Testis (tissue), 3 donors: ENCODE measurements around the gene PIGP. TPM values are rescaled to one million over a fixed set of nuclear protein-coding genes. Genes with fewer than 3 reads are reported as not detected.

Experiments used
- DNase-seq: peaks from one replicate; pipeline ENCODE4 v3.0.0-alpha.2; 2019
- H3K27ac ChIP-seq, 2 donors: fragments of 200-600 bp; sonication (generic); one replicate each; pipeline ENCODE4 v1.5.1; 2019
- H3K27me3 ChIP-seq: fragments of 200-600 bp; sonication (generic); one replicate; pipeline ENCODE4 v1.5.1; 2019
- H3K36me3 ChIP-seq: fragments of 200-600 bp; sonication (generic); one replicate; pipeline ENCODE4 v1.5.1; 2017; ENCODE audit warnings: low read depth; ENCODE audit errors: missing control alignments
- H3K4me1 ChIP-seq: fragments of 200-600 bp; sonication (generic); one replicate; pipeline ENCODE4 v1.5.1; 2019
- H3K4me3 ChIP-seq, 2 donors: fragments of 200-600 bp; sonication (generic); one replicate each; pipeline ENCODE4 v1.5.1; 2017 to 2019
- H3K9me3 ChIP-seq: fragments of 200-600 bp; sonication (generic); one replicate; pipeline ENCODE4 v1.5.1; 2017
- POLR2A ChIP-seq: fragments of 450-650 bp; IDR thresholded peaks from one replicate; pipeline ENCODE4 v1.6.1; 2017; ENCODE audit warnings: antibody characterized with exemption, mild to moderate bottlenecking, moderate library complexity
- WGBS, 2 donors: methylation state at CpG; one replicate each; pipeline ENCODE4 v1.1.5; 2018; 5-methylcytosine and 5-hydroxymethylcytosine counted together
- intact Hi-C: fragments of 100-400 bp; cut with DNase I; formaldehyde crosslinking; loops from one replicate; pipeline ENCODE4 v1.15.1; 2023; ENCODE audit warnings: low total_unique reads
- polyA plus RNA-seq: library from polyadenylated mRNA; stranded (reverse); fragments of 350-450 nt; fragmentation: Illumina TruSeq; extraction: RNeasy Lipid Tissue Mini Kit (QIAGEN cat#74804); gene quantifications from one replicate; pipeline ENCODE4 v1.2.3, GENCODE V29; 2014; ENCODE audit warnings: low read depth, low replicate concordance; ENCODE audit not compliant: insufficient read depth
- total RNA-seq, 2 donors: library from RNA; depleted of rRNA; stranded (reverse); fragments of >200 nt; gene quantifications; one replicate each; pipeline ENCODE4 v1.2.3, GENCODE V29; 2016
- TF ChIP-seq, protein P1 (sequence below), 3 experiments: fragments of 450-650 bp in 2 of 3; fragments of 200-600 bp in 1 of 3; sonication (generic) in 1 of 3; IDR thresholded peaks; one replicate each; pipeline ENCODE4 v1.5.1; 2016 to 2019; ENCODE audit warnings: antibody characterized with exemption in 3 of 3, mild to moderate bottlenecking in 2 of 3, moderate library complexity in 1 of 3

The PIGP gene
- total and polyA plus RNA-seq, 3 donors from 2014 or later: 38.0 to 96.2 (median 44.9) TPM

DNA sequence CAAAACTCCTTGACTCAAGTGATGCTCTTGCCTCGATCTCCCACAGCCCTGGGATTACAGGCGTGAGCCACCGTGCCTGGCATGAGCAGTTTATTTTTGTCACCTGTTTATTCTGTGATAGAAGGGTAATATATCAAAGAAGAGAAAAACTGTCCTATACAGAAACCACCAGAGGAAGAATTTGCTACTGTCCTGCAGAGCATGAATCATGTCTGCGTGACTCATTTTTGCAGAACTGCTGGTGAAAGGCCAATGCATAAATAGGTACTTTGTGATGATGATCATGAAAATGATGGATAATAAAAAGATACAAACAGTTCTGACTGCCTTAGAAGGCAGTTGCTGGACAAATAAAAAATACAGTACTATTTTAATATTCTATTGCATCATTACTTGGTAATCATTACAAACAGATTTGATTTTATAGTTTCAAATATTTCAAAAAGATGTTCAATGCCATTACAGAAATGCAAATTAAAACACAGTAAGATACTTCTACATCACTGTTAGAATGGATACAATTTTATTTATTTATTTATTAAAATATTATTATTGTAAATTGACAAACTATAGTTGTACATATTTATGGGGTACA lies 39.9 kb downstream of the PIGP start:
- no peak overlapping the region for H3K27ac ChIP-seq
- no peak for DNase-seq
- TF ChIP-seq, protein P1, sequence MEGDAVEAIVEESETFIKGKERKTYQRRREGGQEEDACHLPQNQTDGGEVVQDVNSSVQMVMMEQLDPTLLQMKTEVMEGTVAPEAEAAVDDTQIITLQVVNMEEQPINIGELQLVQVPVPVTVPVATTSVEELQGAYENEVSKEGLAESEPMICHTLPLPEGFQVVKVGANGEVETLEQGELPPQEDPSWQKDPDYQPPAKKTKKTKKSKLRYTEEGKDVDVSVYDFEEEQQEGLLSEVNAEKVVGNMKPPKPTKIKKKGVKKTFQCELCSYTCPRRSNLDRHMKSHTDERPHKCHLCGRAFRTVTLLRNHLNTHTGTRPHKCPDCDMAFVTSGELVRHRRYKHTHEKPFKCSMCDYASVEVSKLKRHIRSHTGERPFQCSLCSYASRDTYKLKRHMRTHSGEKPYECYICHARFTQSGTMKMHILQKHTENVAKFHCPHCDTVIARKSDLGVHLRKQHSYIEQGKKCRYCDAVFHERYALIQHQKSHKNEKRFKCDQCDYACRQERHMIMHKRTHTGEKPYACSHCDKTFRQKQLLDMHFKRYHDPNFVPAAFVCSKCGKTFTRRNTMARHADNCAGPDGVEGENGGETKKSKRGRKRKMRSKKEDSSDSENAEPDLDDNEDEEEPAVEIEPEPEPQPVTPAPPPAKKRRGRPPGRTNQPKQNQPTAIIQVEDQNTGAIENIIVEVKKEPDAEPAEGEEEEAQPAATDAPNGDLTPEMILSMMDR (IDR thresholded peaks at IDR 0.05): no peak
- H3K27me3 ChIP-seq: no peaks in the 10 kb centered on the region
- no peaks in the 10 kb centered on the region for H3K4me1 ChIP-seq
- no peaks in the 10 kb centered on the region for H3K36me3 ChIP-seq
- H3K4me3 ChIP-seq: no peak overlapping the region
- intact Hi-C loops: no loop called here
- H3K9me3 ChIP-seq: no peaks in the 10 kb centered on the region
- 82 to 89% methylated on average over 4 of the region's 4 CpGs for WGBS, 2 donors

DNA sequence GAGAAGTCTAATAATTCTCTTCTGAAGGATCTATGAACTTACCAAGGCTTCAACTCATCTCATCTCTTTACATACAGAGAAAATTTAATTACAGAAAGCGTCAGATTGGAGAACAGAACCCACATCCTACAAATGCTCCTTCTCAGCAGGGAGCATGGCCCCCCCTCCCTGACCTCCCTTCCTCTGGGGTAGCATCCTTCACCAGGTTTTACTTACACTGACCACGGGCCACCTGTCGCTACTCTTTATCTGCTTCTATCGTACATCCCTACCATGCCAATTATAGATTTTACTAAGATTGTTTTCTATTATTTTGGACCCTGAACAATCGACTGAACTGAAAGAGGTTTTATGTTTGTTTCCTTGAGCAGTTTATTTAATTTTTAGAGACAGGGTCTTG lies 40.6 kb downstream of the PIGP start:
- intact Hi-C loops: no loop called here
- no peak for DNase-seq
- H3K36me3 ChIP-seq: no peaks in the 10 kb centered on the region
- WGBS, 2 donors: 90 to 92% methylated on average over 5 of the region's 5 CpGs
- H3K9me3 ChIP-seq: no peaks in the 10 kb centered on the region
- H3K4me3 ChIP-seq: no peak overlapping the region
- H3K27me3 ChIP-seq: no peaks in the 10 kb centered on the region
- H3K27ac ChIP-seq: no peak overlapping the region
- no peaks in the 10 kb centered on the region for H3K4me1 ChIP-seq
- no peak for TF ChIP-seq POLR2A
- TF ChIP-seq, protein P1 (IDR thresholded peaks at IDR 0.05): no peak

DNA sequence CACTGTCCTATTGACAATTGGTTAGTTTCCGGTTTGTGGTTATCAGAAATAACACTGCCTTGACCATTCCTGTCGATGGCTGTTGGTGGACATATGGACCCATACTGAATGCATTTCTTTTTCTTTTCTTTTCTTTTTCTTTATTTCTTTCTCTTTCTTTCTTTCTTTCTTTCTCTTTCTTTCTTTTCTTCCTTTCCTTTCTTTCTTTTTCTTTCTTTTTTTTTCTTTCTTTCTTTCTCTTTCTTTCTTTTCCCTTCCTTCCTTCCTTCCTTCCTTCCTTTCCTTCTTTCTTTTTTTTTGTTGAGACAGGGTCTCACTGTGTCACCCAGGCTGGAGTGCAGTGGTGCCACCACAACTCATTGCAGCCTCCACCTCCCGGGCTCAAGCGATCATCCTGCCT lies 42.0 kb downstream of the PIGP start:
- Histone ChIP-seq H3K27me3 (no peaks in the 10 kb centered on the region), H3K4me1 (no peaks in the 10 kb centered on the region), H3K9me3 (no peaks in the 10 kb centered on the region), H3K4me3 (no peak overlapping the region), H3K36me3 (no peaks in the 10 kb centered on the region), H3K27ac (no peak overlapping the region)
- TF ChIP-seq, protein P1 (IDR thresholded peaks at IDR 0.05): no peak
- TF ChIP-seq POLR2A: no peak
- DNase-seq: no peak
- intact Hi-C loops: no loop called here
- 92 to 99% methylated on average over 4 of the region's 4 CpGs for WGBS, 2 donors

DNA sequence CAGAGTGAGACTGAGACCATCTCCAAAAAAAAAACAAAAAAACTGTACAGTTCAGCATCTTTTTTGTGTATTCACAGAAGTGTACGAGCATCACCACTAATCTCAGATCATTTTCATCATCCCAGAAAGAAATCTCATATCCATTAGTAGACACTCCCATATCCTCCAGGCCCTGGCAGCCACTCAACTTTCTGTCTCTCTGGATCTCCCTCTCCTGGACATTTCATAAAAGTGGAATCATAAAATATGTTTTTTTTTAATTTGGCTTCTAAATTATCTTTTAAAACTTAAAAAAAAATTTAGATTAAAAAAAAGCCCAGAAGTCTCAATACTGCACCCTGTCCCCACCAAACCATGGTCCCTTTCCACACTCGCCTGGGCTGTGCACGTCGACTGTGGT lies 44.3 kb downstream of the PIGP start:
- Histone ChIP-seq H3K9me3 (no peaks in the 10 kb centered on the region), H3K27me3 (no peaks in the 10 kb centered on the region), H3K4me3 (no peak overlapping the region), H3K4me1 (no peaks in the 10 kb centered on the region), H3K36me3 (no peaks in the 10 kb centered on the region), H3K27ac (no peak overlapping the region)
- TF ChIP-seq, protein P1 (IDR thresholded peaks at IDR 0.05): no peak
- TF ChIP-seq POLR2A: no peak
- intact Hi-C loops: no loop called here
- no peak for DNase-seq
- WGBS, 2 donors: 90 to 92% methylated on average over 4 of the region's 4 CpGs

DNA sequence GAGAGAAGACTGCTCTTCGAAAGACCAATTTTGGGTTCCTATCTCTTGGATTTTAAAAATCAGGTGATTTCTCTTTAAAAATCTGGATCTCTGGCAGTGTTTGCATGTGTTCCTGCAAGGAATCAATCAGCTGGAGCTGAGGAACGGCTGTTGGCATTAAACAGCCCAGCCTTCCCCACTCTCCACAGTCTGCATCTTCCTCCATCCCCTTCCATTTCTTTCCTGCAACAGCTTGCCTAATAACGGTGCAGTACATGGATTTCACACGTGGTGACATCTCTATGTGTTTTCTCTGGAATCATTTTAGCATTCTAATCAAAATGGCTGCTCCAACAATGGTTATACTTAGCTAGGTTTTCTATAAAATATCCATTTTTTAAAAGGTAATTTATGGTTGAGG lies 46.4 kb downstream of the PIGP start:
- WGBS, 2 donors: 56 to 58% methylated on average over 4 of the region's 4 CpGs
- no peak overlapping the region for H3K27ac ChIP-seq
- no peak for DNase-seq
- TF ChIP-seq, protein P1 (IDR thresholded peaks at IDR 0.05): no peak
- no peak for TF ChIP-seq POLR2A
- no peaks in the 10 kb centered on the region for H3K9me3 ChIP-seq
- no peaks in the 10 kb centered on the region for H3K4me1 ChIP-seq
- no peaks in the 10 kb centered on the region for H3K36me3 ChIP-seq
- no peaks in the 10 kb centered on the region for H3K27me3 ChIP-seq
- H3K4me3 ChIP-seq: no peak overlapping the region
- intact Hi-C loops: no loop called here
